Tibial artery (tissue), 4 donors: ENCODE results near the gene BEST3.

Experiments used
- DNase-seq, 2 donors: peaks; one replicate each; pipeline ENCODE4 v3.0.0-alpha.2; 2019
- H3K27ac ChIP-seq, 2 donors: fragments of 200-600 bp; sonication (generic) in 1 of 2; 1 replicate in 1 of 2; 2 replicates in 1 of 2; pipeline ENCODE4 v1.5.1; 2018 to 2019; ENCODE audit warnings: mild to moderate bottlenecking in 1 of 2
- H3K27me3 ChIP-seq, 2 donors: fragments of 200-600 bp; sonication (generic) in 1 of 2; one replicate each; pipeline versions ENCODE4 v1.5.1 to v1.6.0; 2016 to 2019
- H3K36me3 ChIP-seq, 3 donors: fragments of 200-600 bp; sonication (generic) in 2 of 3; one replicate each; pipeline ENCODE4 v1.5.1; 2016 to 2019; ENCODE audit warnings: mild to moderate bottlenecking in 2 of 3
- H3K4me1 ChIP-seq, 4 donors: fragments of 200-600 bp; sonication (generic) in 2 of 4; 1 replicate in 3 of 4; 2 replicates in 1 of 4; pipeline ENCODE4 v1.5.1; 2016 to 2019
- H3K4me3 ChIP-seq, 2 donors: fragments of 200-600 bp; sonication (generic) in 1 of 2; 1 replicate in 1 of 2; 2 replicates in 1 of 2; pipeline ENCODE4 v1.5.1; 2018 to 2019; ENCODE audit warnings: mild to moderate bottlenecking in 2 of 2
- H3K9me3 ChIP-seq, 3 donors: fragments of 200-600 bp; sonication (generic) in 1 of 3; one replicate each; pipeline ENCODE4 v1.5.1; 2016 to 2019
- CTCF ChIP-seq, 2 experiments: fragments of 200-600 bp in 1 of 2; fragments of 450-650 bp in 1 of 2; IDR thresholded peaks; one replicate each; pipeline ENCODE4 v1.5.1; 2017 to 2019; ENCODE audit warnings: antibody characterized with exemption in 2 of 2, mild to moderate bottlenecking in 1 of 2, moderate library complexity in 1 of 2
- intact Hi-C: fragments of 100-400 bp; cut with DNase I; formaldehyde crosslinking; loops from one replicate; pipeline ENCODE4 v1.15.0; 2023; ENCODE audit warnings: low total_unique reads

Gene BEST3

DNA sequence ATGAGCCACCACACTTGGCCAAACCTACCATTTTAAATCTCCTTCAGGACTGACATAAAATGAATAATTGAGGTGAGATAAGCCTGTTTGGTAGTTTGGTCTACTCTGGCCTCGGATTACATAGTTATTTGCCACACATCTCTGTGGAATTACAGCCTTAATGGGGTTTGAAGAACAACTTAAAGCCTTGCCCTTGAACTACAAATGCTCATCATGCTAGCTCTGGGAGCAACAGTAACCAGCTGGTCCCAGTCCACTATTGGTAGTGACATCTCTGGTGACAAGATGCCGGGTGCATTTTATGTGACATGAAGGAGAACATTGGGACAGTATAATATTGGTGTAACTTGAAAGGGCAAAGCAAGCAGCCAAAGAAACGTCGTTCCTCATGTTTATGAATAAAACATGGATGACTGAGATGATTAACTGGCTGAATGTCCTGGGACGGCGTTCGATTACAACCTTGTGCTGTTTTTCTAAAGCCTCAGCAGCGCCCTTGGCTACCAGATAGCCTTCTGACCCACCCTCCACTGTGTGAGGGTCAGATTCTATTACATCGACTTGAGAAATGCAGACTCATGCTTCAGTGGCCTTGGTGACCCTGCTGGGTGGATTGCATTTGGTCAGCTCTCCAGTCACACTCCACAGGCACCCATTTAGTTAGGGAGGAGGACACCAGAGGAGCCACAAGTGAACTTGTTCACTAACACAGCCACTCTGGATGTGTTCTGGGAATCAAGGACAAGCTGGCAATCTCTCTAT is 41.5 kb downstream of the BEST3 start:
- intact Hi-C loops: no loop called here
- H3K4me3 ChIP-seq: no peak overlapping the region
- peaks cover 0 to 26% (median 11%) of the 10 kb centered on the region in 4 donors for H3K4me1 ChIP-seq
- no peaks in the 10 kb centered on the region for H3K27me3 ChIP-seq
- no peak for DNase-seq
- no peaks in the 10 kb centered on the region for H3K9me3 ChIP-seq
- no peak for TF ChIP-seq CTCF (IDR thresholded peaks at IDR 0.05)
- no peak overlapping the region for H3K27ac ChIP-seq
- H3K36me3 ChIP-seq: no peaks in the 10 kb centered on the region

GRCh38 chr12:69655616-69656340 is 43.3 kb downstream of the BEST3 start:
- Histone ChIP-seq H3K9me3 (no peaks in the 10 kb centered on the region), H3K27ac (peak overlapping the region; percentile 15 to 30), H3K4me3 (no peak overlapping the region), H3K27me3 (no peaks in the 10 kb centered on the region), H3K36me3 (no peaks in the 10 kb centered on the region), H3K4me1 (peaks cover 0 to 26% (median 11%) of the 10 kb centered on the region in 4 donors)
- intact Hi-C loops: no loop called here
- TF ChIP-seq CTCF (IDR thresholded peaks at IDR 0.05): no peak
- DNase-seq: no peak

DNA sequence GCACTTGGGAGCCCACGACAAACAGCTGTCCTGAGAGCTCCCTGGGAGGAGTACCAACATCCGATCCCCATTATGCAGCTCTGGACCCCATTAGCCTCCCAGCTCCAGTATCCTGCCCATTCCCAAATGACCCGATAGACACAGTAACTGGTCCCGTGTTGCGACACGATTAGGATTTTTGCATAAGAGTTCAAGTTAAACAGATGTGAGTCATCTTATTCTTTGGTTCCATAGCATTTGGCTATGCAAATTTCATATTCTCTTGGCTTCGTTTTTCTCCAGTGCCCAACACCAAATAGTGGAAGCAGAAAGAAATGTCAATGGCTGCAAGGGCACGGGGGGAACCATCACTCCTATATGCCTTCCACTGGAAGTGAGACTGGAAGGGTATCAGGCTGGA is 45.4 kb downstream of the BEST3 start:
- intact Hi-C loops: no loop called here
- no peak for DNase-seq
- no peaks in the 10 kb centered on the region for H3K36me3 ChIP-seq

DNA sequence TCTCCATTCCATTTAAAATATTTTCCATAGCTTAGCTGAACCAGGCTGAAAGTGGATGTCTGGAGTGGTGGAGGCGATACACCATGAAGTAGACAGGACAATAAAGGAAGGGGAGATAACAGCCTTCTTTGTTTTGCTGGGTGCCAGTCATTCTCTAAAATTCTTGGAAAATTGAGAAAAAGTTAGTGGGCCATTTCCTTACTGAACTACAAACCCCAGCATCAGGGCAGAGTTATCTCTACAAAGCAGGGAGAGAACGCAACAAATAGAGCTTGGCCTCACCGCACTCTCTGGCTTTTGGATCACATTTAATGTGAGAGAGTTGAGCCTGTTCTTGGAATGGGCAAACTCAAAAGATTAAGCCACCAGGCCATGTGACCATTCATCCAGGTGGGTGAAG is 47.2 kb downstream of the BEST3 start:
- TF ChIP-seq CTCF (IDR thresholded peaks at IDR 0.05): no peak
- Histone ChIP-seq H3K36me3 (no peaks in the 10 kb centered on the region), H3K9me3 (no peaks in the 10 kb centered on the region), H3K27ac (no peak overlapping the region), H3K27me3 (no peaks in the 10 kb centered on the region), H3K4me3 (no peak overlapping the region), H3K4me1 (peaks cover 0 to 19% (median 11%) of the 10 kb centered on the region in 4 donors)
- intact Hi-C loops: no loop called here
- no peak for DNase-seq

More for the DNA sequence above, 45.4 kb downstream of the BEST3 start:
- no peaks in the 10 kb centered on the region for H3K9me3 ChIP-seq
- no peak overlapping the region for H3K4me3 ChIP-seq
- H3K4me1 ChIP-seq: peaks cover 0 to 26% (median 11%) of the 10 kb centered on the region in 4 donors
- TF ChIP-seq CTCF (IDR thresholded peaks at IDR 0.05): no peak
- H3K27me3 ChIP-seq: no peaks in the 10 kb centered on the region
- no peak overlapping the region for H3K27ac ChIP-seq

DNA sequence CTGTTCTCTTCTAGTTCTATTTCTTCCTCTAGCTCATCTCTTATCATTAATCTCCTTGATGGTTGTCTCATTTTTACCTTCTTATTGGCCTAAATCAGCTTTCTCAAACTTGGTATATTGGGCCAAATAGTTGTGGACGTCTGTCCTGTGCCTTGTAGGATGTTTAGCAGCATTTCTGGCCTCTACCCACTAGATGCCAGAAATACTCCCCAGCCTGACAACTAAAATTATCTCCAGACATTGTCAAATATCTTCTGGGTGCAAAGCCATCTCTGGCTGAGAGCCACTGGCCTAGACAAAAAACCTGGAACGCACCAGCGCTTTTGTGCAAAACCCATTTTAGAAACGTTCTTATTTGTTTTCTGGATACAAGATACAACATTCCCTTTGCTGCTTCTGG is 49.6 kb downstream of the BEST3 start:
- Histone ChIP-seq H3K27me3 (no peaks in the 10 kb centered on the region), H3K9me3 (no peaks in the 10 kb centered on the region), H3K36me3 (no peaks in the 10 kb centered on the region), H3K4me1 (no peaks in the 10 kb centered on the region), H3K4me3 (no peak overlapping the region), H3K27ac (no peak overlapping the region)
- intact Hi-C loops: loop anchor here (10.0 kb wide), 1 partner anchor 295 kb away; the partner anchor contains the start of gene YEATS4
- no peak for TF ChIP-seq CTCF (IDR thresholded peaks at IDR 0.05)
- no peak for DNase-seq
